GM12801 (cell line): Measurements from ENCODE around the gene CALY.

Experiments
- TF ChIP-seq, protein P1 (sequence below): IDR thresholded peaks from one replicate; pipeline ENCODE4 v1.5.1; 2011; ENCODE audit warnings: control low read depth; ENCODE audit not compliant: insufficient read length; ENCODE audit errors: extremely low read depth

CALY gene

DNA sequence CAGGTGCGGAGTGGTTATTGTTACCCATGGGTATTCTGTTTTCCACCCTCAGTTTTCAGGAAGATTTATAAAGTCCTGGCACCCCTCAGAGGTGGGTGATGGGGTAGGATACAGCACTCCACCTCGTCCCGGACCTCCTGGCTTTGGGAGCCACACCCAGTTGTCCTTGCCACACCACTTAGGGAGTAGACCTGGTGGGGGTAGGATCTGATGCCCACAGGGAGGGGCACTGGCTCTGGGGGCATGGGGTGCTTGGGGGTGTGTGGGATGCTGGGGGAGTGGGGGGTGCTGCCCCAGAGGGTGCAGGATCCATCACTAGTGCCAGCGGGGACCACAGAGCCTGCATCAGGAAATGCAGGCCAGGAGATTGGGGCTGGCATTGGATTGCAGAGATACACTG lies 23.5 kb downstream of the CALY start:
- TF ChIP-seq, protein P1, sequence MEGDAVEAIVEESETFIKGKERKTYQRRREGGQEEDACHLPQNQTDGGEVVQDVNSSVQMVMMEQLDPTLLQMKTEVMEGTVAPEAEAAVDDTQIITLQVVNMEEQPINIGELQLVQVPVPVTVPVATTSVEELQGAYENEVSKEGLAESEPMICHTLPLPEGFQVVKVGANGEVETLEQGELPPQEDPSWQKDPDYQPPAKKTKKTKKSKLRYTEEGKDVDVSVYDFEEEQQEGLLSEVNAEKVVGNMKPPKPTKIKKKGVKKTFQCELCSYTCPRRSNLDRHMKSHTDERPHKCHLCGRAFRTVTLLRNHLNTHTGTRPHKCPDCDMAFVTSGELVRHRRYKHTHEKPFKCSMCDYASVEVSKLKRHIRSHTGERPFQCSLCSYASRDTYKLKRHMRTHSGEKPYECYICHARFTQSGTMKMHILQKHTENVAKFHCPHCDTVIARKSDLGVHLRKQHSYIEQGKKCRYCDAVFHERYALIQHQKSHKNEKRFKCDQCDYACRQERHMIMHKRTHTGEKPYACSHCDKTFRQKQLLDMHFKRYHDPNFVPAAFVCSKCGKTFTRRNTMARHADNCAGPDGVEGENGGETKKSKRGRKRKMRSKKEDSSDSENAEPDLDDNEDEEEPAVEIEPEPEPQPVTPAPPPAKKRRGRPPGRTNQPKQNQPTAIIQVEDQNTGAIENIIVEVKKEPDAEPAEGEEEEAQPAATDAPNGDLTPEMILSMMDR, result no peak

DNA sequence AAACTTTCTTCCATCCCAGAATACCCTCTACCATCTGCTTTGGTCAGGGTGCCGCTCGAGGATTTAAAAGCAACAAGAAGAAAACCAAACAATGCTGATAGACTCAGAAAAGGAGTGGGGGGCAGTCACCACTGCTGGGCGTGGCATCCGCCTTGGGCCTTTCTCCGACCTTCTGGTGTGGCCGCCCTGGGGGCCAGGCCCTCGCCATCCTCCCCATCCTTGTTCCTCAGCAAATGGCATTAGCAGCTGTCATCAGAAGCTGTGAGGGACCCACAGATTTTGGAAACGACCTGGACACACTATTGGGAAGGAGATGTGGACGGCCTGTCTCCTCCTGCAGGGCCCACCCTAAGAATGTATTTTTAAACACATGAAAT lies 23.9 kb downstream of the CALY start:
- TF ChIP-seq, protein P1, result no peak

DNA sequence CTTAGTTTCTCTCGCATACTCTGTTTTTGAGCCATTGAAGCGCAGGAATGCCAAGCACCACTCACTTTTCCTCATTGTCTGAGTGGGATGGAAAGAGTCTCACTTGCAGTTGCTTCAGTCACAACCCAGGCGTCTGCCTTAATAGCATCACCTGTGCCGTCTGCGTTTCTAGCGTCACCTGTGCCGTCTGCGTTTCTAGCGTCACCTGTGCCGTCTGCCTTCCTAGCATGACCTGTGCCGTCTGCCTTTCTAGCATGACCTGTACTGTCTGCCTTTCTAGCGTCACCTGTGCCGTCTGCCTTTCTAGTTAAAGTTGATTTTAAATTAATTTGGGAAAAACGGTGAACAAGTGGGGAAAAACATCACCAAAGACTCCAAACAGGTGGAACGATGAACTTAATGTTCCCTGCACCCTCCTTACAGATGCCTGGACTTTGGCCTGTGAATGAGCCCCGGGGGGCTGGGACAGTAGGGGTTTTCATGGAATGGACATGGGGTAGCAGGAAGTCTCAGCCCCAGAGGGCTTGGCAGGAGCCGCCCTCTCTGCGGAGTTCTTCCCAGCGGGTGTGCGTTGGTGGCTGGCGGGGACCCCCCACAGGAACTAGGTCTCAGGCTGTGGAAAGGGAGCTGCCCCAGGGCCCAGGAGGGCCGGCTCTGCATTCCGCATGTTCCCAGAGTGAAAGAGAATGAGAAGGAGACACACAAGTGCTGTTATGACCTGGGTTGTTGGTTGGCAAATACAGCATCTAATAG lies 24.5 kb downstream of the CALY start:
- TF ChIP-seq, protein P1, result no peak

DNA sequence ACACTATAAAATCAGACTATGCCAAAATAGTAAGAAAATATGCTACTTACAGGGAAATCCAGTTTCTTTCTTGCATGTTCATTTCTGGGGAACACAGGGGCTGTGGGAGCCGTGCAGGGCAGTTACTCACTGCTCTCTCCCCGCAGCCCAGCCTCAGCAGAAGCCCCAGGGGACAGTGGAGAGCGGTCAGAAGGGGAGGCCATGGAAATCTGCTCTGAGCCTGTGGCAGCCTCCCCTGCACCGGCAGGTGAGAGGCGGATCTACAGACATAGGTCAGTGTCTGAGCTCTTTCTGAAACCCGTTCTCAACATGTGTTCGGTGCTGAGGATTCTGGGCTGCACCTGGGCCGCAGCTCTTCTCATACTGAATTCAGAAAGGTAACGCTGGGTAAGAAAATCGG lies 25.1 kb downstream of the CALY start:
- TF ChIP-seq, protein P1, result no peak

DNA sequence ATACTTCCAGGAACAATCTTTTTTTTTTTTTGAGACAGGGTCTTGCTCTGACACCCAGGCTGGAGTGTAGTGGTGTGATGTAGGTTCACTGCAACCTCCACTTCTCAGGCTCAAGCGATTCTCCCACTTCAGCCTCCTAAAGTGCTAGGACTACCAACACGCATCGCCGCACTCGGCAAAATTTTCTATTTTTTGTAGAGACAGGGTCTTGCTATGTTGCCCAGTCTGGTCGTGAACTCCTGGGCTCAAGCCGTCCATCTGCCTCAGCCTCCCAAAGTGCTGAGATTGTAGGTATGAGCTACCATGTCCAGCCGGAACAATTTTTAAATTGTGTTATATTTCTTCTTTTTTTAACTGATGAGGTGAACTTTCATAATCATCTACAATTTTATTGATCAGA lies 25.9 kb downstream of the CALY start:
- TF ChIP-seq, protein P1, result no peak

DNA sequence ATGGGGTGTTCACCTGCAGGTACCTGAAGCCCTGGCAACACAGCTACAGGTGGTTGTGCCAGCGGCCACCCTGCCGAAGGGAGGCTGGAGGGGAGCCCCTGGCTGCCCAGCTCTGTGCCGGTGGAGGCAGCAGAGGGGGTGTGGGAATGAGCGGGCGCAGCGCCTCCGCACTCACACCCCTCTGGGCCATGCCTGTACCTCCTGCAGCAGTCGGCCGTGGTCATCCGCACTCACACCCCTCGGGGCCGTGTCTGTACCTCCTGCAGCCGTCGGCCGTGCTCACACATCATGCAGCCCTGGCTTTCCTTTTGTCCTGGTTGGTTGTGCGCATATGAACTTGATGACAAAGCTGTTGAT lies 26.3 kb downstream of the CALY start:
- TF ChIP-seq, protein P1, result no peak

DNA sequence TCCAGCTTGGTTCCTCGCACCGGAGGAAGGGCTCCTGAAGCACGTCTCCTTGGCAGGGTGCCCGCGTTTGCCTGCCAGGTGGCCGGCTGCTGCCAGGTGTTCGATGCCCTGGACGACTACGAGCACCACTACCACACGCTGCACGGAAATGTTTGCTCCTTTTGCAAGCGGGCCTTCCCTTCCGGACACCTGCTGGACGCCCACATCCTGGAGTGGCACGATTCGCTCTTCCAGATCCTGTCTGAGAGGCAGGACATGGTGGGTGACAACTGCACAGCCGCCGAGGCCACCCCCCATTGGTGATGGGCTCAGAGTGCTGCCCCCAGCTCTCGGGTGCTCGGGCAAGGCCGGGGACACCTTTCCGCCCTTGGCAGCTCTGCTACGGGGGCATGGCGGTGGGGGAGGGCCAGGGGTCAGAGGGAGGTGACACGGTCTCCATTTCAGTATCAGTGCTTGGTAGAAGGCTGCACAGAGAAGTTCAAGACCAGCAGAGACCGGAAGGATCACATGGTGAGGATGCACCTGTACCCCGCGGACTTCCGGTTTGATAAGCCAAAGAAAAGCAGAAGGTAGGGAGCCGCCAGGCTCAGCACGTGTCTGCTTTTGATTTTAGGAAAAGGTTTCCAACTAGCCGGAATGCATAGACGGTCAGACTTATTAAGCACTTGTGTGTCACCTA lies 26.8 kb downstream of the CALY start:
- TF ChIP-seq, protein P1, result no peak
